Activated CD8-positive, alpha-beta memory T cell treated with anti-CD3 and anti-CD28 coated beads for 4 hours (primary cell): ENCODE results near the gene BTBD1.
"Not testable (repeated sequence)": the region's sequence is repeated elsewhere in the genome, so short reads cannot be mapped to it uniquely, and the experiment has no call there.

ENCODE experiments used
- DNase-seq, 2 donors: peaks; one replicate each; pipeline ENCODE4 v3.0.0-alpha.2; 2020; ENCODE audit warnings: low read depth in 2 of 2

Gene BTBD1

DNA sequence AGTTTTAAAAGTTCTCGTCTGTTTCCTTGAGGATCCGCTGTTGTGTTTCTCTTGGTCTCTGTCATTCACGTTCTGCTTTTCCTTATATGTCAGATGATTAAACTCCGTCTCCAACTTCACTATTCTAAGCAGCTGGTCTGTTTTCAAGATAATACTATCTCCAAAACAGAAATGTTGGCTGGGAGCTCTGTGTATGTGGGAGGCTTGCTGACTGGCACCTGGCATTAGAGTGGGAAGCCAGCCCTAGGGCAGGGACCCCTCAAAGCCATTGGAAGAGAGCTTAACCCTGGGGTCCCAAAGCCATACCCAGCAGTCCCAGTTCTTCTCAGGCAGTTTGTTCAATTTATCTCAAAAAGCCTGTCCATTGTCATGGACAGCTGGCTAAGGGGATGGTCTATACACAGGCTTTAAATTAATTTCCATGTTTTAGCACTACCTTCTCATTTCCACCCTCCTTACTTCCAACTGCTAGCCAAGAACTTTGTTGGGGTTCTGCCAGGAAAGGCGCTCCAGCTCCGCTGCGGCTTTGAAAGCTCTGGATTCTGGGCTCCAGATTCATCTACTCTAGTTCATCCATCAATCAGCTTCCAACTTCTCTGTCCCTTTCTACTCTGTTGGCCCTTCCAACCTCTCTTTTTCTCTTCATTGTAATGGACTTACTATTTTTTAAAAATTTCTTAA lies 9.2 kb downstream of the BTBD1 start:
- DNase-seq = no peak

DNA sequence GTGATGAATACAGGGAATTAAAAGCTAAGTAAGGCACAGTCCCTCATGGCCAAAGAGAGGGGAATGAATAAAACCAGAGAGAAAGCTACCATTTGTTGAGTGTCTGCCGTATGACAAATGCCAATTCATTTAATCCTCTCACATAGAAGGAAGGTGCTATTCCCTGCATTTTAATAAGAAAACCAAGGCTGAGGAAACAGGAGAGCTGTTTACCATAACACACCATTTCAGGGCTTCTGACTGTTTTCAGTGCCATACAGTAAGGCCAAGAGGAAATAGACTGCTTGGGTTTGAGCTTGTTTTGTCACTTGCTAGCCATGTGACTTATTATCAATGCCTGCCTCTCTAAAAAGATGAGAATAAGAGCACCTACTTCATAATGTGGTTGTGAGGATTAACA lies 10.1 kb downstream of the BTBD1 start:
- no peak for DNase-seq

DNA sequence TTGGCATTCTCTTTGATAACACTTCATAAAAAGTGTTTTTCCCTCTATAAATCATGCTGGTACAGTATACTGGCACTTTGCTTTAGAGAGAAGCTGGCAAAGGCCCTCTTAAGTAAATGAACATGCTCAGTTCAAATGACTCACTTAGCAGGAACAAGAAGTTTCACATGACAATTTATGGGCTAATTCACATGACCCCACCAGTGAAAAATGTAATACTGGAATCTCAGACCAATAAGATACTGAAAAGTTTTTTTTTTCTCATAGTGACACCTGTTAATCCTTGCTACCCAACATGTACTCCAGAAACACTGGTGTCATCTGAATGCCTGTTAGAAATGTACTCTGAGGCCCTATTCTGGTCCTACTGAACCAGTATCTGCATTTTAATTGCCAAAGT lies 13.9 kb downstream of the BTBD1 start:
- no peak for DNase-seq

DNA sequence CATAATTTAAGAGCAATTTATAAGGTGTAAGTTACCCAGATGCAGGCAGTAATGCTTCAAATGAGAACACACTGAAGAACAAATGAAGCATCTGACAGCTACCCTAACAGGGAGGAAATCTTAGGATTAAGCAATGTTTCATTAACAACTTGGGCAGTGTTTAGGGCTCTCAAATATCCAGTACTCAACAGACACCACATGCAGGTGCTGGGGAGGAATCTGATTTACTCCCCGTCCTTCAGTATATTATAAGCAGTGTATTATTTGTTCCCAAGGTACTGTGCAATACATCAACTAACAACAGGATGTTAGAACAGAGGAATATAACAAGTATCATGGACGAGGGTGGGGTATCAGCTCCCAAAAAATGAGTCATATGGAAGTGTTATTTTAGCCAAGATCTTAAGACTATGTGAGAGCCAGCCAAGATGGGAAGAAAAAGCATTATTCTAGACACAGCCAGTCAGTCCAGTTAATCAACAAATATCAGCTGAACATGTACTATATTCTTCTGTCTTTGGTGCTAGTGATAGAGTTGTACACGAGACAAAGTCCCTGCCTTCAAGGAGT lies 20.4 kb downstream of the BTBD1 start:
- DNase-seq = no peak

DNA sequence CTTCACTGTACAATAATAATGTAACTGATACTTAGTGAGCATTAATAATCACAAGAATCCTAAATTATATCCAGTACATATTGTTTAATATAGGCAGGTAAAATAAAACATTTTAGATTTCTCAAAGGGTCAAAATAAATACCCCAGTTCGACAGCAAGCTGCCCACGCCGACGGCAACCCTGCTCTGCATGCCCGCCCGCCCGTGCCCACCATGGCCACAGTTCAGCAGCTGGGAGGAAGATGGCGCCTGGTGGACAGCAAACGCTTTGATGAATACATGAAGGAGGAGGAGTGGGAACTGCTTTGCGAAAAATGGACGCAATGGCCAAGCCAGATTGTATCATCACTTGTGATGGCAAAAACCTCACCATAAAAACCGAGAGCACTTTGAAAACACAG lies 22.9 kb downstream of the BTBD1 start:
- no peak for DNase-seq

DNA sequence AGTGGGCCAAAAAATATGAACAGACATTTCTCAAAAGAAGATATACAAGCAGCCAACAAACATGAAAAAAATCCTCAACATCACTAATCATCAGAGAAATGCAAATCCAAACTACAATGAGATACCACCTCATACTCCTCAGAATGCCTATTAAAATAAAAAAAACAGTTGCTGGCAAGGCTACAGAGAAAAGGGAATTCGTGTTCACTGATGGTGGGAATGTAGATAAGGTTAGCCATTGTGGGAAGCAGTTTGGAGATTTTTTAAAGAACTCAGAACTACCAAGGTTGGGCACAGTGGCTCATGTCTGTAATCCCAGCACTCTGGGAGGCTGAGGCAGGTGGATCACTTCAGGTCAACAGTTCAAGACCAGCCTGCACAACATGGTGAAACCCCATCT lies 27.8 kb downstream of the BTBD1 start:
- no peak for DNase-seq

DNA sequence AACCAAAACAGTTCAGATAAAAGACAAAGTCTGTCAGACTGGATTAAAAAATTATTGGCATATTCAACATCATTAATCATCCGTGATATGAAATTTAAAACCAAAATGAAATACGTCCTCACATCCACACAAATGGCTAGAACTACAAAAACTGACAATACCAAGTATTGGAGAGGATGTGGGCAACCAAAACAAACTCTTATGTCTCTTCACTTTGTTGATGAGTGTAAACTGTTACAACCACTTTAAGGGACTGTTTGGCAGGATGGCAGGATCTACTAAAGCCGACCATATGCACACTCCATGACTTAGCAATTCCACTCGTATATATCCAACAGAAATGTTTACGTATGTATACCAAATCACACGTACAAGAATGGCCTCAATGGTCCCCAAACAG lies 30.8 kb downstream of the BTBD1 start:
- DNase-seq = no peak

DNA sequence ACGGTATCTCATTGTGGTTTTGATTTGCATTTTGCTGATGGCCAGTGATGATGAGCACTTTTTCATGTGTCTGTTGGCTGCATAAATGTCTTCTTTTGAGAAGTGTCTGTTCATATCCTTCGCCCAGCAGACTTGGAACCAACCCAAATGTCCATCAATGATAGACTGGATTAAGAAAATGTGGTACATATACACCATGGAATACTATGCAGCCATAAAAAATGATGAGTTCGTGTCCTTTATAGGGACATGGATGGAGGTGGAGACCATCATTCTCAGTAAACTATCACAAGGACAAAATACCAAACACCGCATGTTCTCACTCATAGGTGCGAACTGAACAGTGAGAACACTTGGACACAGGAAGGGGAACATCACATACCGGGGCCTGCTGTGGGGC lies 35.8 kb downstream of the BTBD1 start:
- DNase-seq = not testable (repeated sequence)

DNA sequence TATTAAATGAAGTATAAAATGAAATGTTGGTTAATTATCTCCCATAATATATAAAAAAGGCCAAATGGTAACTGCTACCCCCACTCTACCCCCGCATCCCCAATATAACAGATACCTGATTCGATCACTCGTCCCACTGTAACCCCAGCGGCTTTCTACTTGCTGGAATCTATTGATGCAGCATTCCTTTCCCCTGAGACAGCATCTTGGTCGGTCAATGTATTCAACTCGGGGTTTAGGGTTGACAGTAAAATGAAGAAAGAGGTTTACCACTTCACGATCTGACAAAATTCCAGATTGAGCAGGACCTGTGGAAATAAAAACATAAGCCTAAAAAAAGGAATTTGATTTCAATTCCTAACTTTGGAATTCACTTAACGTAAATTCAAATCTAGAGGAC lies 37.0 kb downstream of the BTBD1 start:
- DNase-seq = no peak

DNA sequence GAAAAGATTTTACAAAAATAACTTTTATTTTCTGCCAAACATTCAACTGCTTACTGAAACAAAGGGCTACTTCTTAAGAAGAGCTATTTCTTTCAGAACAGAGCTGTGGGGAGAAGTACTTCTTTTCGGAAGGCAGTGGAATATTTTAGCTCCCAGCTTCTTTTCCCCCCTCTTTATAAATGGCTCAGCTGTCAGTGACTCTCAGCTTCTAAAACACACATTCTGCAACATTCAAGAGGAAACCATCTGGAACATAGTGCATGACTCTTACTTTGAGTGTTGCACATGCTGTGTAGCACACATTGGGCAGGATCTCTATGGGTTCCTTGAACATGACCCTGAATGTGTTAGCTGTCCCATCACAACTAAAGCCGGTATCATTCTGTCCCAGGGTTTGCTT lies 48.6 kb downstream of the BTBD1 start:
- DNase-seq = no peak

DNA sequence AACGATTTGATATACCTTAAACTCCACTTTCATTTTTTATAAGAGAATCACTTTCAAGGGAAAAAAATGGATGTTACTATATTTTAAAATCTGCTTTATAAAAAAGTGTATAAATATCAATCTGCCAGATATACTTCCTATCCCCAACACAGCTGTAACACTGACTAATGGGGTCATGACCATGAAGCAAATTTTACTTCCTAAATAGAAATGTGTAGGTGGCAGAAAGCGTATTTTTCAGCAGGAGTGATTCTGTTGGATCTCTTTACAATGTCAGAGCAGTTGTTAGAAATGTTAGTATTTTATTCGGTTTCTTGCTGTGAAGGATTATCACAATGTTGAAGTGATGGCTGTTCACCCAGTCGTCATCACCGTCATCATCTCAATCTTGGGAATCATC lies 50.1 kb downstream of the BTBD1 start:
- no peak for DNase-seq

DNA sequence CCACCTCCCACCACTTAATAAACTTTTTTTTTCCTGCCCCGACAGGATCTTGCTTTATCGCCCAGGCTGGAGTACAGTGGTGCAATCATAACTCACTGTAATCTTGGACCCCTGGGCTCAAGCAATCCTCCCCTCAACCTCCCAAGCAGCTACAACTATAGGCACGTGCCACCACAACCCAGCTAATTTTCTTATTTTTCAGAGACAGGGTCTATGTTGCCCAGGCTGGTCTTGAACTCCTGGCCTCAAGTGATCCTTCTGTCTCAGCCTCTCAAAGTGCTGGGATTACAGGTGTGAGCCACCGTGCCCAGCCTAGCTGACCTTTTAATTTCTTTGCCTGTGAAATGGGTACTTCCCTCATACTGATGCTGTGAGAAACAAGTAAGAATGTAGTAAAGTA lies 51.7 kb downstream of the BTBD1 start:
- DNase-seq = no peak

DNA sequence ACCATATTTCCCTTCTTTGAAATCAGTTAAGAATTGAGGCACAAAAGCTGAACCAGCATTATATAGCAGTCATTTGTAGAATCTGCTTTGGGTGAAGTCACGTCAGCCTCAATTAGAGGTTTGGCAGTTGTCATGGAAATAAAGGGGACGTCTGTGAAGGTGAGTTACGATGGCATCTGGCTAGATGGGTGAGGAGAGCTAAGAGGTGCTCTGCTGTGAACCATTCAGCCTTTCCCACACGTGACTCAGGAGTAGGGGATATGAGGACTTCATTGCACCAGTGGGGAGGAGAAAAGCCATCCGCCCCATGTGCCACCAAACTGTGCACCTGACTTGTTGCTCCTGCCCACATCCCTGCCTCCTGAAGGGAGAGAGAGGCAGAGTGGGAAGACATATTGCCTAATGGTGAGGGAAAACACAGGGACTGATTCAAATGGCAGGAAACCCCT lies 52.8 kb downstream of the BTBD1 start:
- DNase-seq = no peak

DNA sequence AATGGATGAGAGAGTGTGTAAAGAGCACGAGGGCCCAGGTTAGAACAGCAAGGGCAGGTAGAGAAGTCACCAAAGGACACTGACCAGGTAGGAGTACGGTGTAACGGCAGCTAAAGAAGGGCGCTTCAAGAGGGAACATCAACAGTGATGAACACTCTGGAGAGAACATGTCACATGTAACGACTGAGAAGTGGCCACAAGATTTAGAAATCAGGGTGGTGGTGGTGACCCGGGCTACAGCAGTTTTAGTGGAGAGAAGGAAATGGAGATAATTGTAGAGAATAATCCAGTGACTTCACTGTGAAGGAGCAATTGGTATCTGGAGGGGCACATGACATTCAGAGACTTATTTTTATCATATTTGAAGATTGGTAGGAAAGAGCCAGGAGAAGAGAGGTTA lies 54.4 kb downstream of the BTBD1 start:
- no peak for DNase-seq

DNA sequence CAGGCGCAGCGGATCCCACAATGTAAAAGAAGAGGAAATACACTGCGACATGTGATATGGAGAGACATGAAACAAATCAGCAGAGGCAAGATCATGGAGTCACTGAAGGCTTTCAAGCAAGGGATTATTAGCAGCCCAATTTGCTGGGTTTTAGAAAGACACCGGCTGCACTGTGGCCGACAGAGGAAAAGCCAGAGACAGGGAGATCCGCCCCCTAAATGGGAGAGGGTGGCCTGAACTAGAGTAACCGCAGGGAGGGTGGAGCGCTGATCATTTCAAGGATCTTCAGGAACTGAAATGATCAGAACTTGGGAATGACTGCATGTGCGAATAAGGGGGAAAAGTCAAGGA lies 55.0 kb downstream of the BTBD1 start:
- DNase-seq = no peak

DNA sequence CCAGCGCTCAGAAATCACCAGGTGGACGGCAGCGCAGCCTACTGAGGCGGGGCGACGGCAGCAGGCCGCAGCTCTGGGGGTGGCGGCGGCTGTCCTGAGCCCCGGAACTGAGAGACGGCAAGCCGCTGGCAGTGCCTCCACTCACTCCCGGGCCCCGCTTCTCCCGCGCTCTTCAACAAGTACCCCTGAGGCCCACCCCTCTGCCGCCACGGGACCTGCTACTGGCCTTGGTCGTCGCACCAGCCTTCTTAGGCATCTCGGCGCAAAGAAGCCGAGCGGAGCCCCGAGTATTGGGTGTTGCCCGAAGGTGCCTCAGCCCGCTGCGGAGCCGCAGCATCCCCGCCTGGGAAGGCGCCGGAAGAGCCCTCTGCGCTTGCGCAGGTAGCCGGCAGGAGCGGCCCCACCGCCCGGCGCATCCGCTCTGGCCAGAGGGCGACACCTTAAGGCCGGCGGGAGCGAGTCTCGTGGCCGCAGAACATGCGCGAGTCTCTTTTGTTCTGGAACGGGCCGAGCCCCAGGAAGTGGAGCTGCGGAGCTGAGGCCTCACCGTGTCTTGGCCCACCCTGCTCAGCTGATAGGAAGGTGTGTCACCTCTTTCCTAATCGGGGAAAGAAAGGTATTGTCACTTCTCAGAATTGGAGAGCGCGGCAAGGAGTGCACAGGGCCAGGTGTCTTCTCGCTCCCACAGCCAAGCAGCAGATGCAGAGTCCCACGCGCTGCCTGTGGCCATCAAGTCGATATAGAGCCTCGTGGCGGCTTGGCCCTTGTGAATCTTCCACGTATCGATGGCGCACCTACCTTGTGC lies 55.6 kb downstream of the BTBD1 start, which contains the start of gene C15orf40:
C15orf40 (minus strand) TSS at position 369 of the 805 bp plus-strand sequence; CDS start at position 337, 32 bp downstream.
- peak; percentile 69 to 72 for DNase-seq

DNA sequence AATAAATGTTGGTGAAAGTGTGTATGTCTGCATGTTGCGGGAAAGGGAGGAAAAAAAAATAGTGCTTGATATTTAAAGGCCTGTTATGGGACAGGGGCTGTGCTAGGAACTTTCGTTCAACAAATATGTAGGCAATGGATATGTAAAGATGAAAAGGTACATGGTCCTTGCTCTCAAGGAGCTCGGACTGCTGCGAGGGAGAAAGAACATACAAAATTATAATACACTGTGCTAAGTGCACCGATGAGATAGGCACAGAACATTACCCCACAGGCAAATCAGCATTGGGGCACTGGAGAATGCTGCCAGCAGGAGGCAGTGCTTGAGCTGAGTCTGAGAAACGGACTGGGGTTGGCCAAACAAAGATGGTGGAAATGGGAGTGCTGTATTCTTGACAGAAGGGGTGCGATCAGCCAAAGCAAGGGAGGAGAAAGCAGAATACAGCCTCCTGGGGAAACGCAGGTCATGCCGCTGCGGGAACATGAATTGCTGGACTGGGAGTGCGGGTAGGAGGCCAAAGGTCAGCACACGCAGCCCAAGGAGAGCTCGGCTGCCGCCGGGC lies 56.3 kb downstream of the BTBD1 start:
- DNase-seq = peak; percentile 52 to 54

DNA sequence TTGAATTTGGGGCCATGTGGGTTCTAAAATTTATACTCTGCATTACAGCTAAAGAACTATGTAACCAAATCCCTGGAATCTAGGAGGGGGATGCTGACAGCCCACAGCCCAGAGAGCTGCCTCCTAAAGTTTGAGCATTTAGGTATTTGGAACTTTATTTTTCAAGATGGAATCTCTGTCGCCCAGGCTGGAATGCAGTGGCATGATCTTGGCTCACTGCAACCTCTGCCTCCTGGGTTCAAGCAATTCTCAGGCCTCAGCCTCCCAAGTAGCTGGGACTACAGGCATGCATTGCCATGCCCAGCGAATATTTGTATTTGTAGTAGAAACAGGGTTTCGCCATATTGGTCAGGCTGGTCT lies 66.4 kb downstream of the BTBD1 start:
- DNase-seq = not testable (repeated sequence)

DNA sequence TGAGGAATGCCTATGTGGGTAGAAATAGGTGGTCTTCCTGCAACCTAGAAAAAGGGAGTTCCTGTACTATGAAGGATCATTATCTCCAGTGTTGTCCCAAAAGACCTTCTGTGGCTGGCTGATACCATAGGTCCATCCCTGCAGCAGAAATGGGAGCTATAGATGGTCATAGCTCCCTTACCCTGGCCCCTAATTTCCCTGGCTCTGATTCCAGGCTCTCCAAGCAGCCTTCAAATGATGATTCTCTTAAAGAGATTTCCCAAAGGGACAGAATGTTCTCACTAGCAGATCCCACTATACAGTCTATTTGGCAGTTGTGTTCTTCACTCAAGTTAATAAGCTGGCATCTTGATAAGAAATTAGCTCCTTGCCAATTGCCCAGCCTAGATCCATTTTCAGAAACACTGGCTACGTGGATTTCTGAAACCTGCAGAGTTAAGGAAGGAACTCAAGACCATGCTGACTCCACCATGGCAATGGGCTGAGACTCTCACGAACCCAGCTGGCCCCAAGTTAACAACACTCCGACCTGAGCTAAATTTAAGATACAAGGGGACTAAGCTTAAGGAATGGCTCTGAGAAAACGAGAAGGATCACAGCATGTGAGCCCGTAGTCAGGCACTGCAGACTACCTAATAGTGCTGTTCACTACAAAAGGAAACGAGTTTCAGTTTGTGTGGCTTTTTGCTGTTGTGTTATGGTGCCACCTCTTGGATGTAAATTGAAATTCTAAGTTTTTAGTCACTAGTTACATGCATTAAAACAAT lies 67.0 kb downstream of the BTBD1 start:
- DNase-seq = no peak

DNA sequence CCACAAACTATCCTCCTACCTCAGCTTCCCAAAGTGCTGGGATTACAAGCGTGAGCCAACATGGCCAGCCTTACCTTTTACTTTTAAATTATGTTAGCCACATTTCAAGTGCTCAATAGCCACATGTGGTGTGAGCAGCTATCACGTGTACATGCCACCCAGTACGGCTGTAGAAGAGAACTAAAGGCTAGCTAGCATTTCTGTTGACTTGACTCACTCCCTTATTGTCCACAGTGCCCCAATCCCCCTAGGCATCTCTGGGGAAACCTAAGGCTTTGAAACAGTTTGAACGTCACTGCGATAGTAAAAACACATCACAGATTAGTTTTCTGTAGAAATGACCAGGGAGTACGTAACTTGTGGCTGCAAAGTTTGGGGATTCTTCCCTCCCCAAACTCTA lies 67.6 kb downstream of the BTBD1 start:
- no peak for DNase-seq

DNA sequence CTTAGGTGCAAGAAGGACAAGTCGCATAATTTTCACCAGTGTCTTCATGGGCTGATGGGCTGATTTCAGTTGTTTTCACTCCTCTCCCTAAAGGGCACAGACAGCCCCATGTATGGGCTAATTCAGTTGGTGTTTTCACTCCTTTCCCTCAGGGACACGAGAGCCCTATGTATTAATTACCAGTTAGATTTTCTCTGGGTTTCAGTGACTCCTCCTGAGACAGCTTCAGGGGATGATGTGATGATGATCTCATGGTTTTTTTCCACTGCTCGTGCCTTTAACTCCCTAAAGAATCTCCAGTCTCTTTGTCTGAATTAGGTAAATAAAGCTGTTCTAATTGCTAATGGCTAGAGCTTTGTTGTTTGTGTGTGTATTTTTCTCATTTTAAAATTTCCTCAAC lies 71.1 kb downstream of the BTBD1 start:
- no peak for DNase-seq

DNA sequence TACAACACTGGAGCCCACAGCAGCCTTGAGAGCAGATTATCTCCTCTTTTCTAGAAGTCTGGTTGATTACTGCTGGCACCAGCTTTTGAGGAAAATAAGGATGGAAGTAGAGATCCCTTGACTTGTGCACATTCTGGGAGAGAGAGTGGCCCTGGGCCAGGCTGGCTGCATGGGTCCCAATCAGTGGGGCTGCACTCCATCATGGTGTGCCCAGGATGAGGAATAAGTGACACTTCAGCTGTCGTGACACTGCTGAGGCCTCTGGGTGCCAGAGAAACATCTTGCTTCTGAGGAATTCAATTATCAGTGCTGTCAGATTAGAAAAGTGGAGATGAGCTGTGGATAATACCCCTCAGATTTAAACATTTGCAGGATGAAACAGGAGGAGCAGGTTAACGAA lies 72.0 kb downstream of the BTBD1 start:
- no peak for DNase-seq
